HEK293 (cell line): Measurements from ENCODE around the gene CATSPER3.

Source experiments
- CTCF ChIA-PET: fragments of 350-600 bp; formaldehyde crosslinking; extraction: SDS; loops from one replicate; lab custom pipeline; 2021; ENCODE audit warnings: antibody characterized with exemption; lab: Yijun Ruan, JAX
- POLR2A ChIA-PET: fragments of 300-600 bp; formaldehyde crosslinking; extraction: SDS; loops from one replicate; lab custom pipeline; 2020; ENCODE audit warnings: antibody characterized with exemption, inconsistent platforms; lab: Yijun Ruan, JAX
- H3K27ac ChIP-seq: fragments of 200-500 bp; sonication (Bioruptor generic); 2 replicates; pipeline ENCODE4 v1.5.1; 2014; ENCODE audit warnings: low read depth, low read length, control low read depth, inconsistent platforms; ENCODE audit errors: extremely low read depth
- H3K36me3 ChIP-seq, 2 experiments: fragments of 200-500 bp in 1 of 2; sonication (Bioruptor generic) in 1 of 2; 1 replicate in 1 of 2; 2 replicates in 1 of 2; pipeline ENCODE4 v1.5.1; 2014 to 2017; ENCODE audit warnings: inconsistent platforms in 2 of 2, low read length in 2 of 2; ENCODE audit not compliant: control insufficient read depth in 2 of 2, insufficient read depth in 1 of 2
- H3K4me1 ChIP-seq: fragments of 200-500 bp; sonication (Bioruptor generic); 2 replicates; pipeline ENCODE4 v1.5.1; 2014; ENCODE audit warnings: mild to moderate bottlenecking, low read length, inconsistent platforms; ENCODE audit not compliant: control insufficient read depth, insufficient read depth
- H3K4me3 ChIP-seq: 2 replicates; pipeline ENCODE4 v1.5.1; 2011; ENCODE audit warnings: low read depth, mild to moderate bottlenecking, control low read depth, low read length, moderate library complexity
- H3K9me3 ChIP-seq: fragments of 200-500 bp; sonication (Bioruptor generic); 2 replicates; pipeline ENCODE4 v1.5.1; 2014; ENCODE audit warnings: low read depth, low read length, inconsistent platforms; ENCODE audit not compliant: control insufficient read depth, insufficient read depth
- GLIS1 ChIP-seq: fragments of 450-650 bp; formaldehyde crosslinking; IDR thresholded peaks from 2 replicates; pipeline ENCODE4 v1.5.1; 2016; ENCODE audit warnings: missing biosample characterization, missing genetic modification characterization
- GLIS2 ChIP-seq: fragments of 450-650 bp; formaldehyde crosslinking; IDR thresholded peaks from 2 replicates; pipeline ENCODE4 v1.5.1; 2016; ENCODE audit warnings: missing biosample characterization, missing genetic modification characterization
- HIC1 ChIP-seq: fragments of 450-650 bp; formaldehyde crosslinking; IDR thresholded peaks from 2 replicates; pipeline ENCODE4 v1.5.1; 2016; ENCODE audit warnings: missing biosample characterization, missing genetic modification characterization
- HOXD13 ChIP-seq: sonication (generic); formaldehyde crosslinking; IDR thresholded peaks from 2 replicates; pipeline ENCODE4 v1.8.0; 2022; ENCODE audit warnings: missing genetic modification reagents, borderline replicate concordance
- MEIS1 ChIP-seq: sonication (generic); formaldehyde crosslinking; IDR thresholded peaks from 2 replicates; pipeline ENCODE4 v1.8.1; 2022; ENCODE audit warnings: missing genetic modification reagents, mild to moderate bottlenecking, borderline replicate concordance
- ZBTB48 ChIP-seq: fragments of 450-650 bp; formaldehyde crosslinking; IDR thresholded peaks from 2 replicates; pipeline ENCODE4 v1.5.1; 2016; ENCODE audit warnings: missing biosample characterization, missing genetic modification characterization
- ZNF132 ChIP-seq: fragments of 450-650 bp; formaldehyde crosslinking; IDR thresholded peaks from 2 replicates; pipeline ENCODE4 v1.5.1; 2017; ENCODE audit warnings: missing biosample characterization, missing genetic modification characterization, borderline replicate concordance
- ZNF133 ChIP-seq: fragments of 450-650 bp; formaldehyde crosslinking; IDR thresholded peaks from 2 replicates; pipeline ENCODE4 v1.5.1; 2016; ENCODE audit warnings: missing biosample characterization, missing genetic modification characterization
- ZNF211 ChIP-seq: fragments of 450-650 bp; formaldehyde crosslinking; IDR thresholded peaks from 2 replicates; pipeline ENCODE4 v1.5.1; 2016; ENCODE audit warnings: low read depth, missing biosample characterization, missing genetic modification characterization
- ZNF239 ChIP-seq: fragments of 450-650 bp; formaldehyde crosslinking; IDR thresholded peaks from 2 replicates; pipeline ENCODE4 v1.5.1; 2016; ENCODE audit warnings: missing biosample characterization, missing genetic modification characterization
- ZNF324 ChIP-seq: fragments of 450-650 bp; formaldehyde crosslinking; IDR thresholded peaks from 2 replicates; pipeline ENCODE4 v1.5.1; 2016; ENCODE audit warnings: missing biosample characterization, missing genetic modification characterization
- ZNF335 ChIP-seq: fragments of 450-650 bp; formaldehyde crosslinking; conservative IDR thresholded peaks from 2 replicates; pipeline ENCODE4 v1.5.1; 2016; ENCODE audit warnings: missing biosample characterization, missing genetic modification characterization
- ZNF341 ChIP-seq: fragments of 450-650 bp; formaldehyde crosslinking; IDR thresholded peaks from 2 replicates; pipeline ENCODE4; 2016; ENCODE audit warnings: low read depth, missing biosample characterization, missing genetic modification characterization
- ZNF544 ChIP-seq: fragments of 450-650 bp; formaldehyde crosslinking; IDR thresholded peaks from 2 replicates; pipeline ENCODE4 v1.5.0; 2017; ENCODE audit warnings: missing biosample characterization, missing genetic modification characterization
- ZNF626 ChIP-seq: fragments of 450-650 bp; sonication (Bioruptor Pico); formaldehyde crosslinking; IDR thresholded peaks from 2 replicates; pipeline ENCODE4 v1.5.1; 2018; ENCODE audit warnings: missing biosample characterization, missing genetic modification characterization, inconsistent platforms
- ZNF677 ChIP-seq: fragments of 450-650 bp; IDR thresholded peaks from 2 replicates; pipeline ENCODE4 v1.5.0; 2018; ENCODE audit warnings: missing biosample characterization, mild to moderate bottlenecking, missing genetic modification characterization, moderate library complexity
- ZNF701 ChIP-seq: fragments of 450-650 bp; formaldehyde crosslinking; IDR thresholded peaks from 2 replicates; pipeline ENCODE4 v1.5.1; 2016; ENCODE audit warnings: missing biosample characterization, missing genetic modification characterization
- ZNF747 ChIP-seq: fragments of 450-650 bp; formaldehyde crosslinking; IDR thresholded peaks from 2 replicates; pipeline ENCODE4 v1.5.1; 2016; ENCODE audit warnings: missing biosample characterization, missing genetic modification characterization
- ZNF791 ChIP-seq: fragments of 450-650 bp; formaldehyde crosslinking; IDR thresholded peaks from 2 replicates; pipeline ENCODE4 v1.5.1; 2016; ENCODE audit warnings: missing biosample characterization, missing genetic modification characterization
- ZNF792 ChIP-seq: fragments of 450-650 bp; formaldehyde crosslinking; IDR thresholded peaks from 2 replicates; pipeline ENCODE4 v1.5.1; 2016; ENCODE audit warnings: missing biosample characterization, missing genetic modification characterization
- ZNF830 ChIP-seq: fragments of 450-650 bp; IDR thresholded peaks from 2 replicates; pipeline ENCODE4 v1.5.0; 2018; ENCODE audit warnings: missing biosample characterization, missing genetic modification characterization, low read depth, mild to moderate bottlenecking, moderate library complexity
- ZSCAN30 ChIP-seq: fragments of 450-650 bp; IDR thresholded peaks from 2 replicates; pipeline ENCODE4 v1.5.1; 2018; ENCODE audit warnings: missing biosample characterization, mild to moderate bottlenecking, missing genetic modification characterization, moderate library complexity
- TF ChIP-seq, protein P1 (sequence below): fragments of 450-650 bp; formaldehyde crosslinking; IDR thresholded peaks from 2 replicates; pipeline ENCODE4 v1.5.1; 2016; ENCODE audit warnings: missing biosample characterization, missing genetic modification characterization
- TF ChIP-seq, protein P2 (sequence below): fragments of 450-650 bp; formaldehyde crosslinking; IDR thresholded peaks from 2 replicates; pipeline ENCODE4 v1.5.1; 2017; ENCODE audit warnings: missing biosample characterization, missing genetic modification characterization
- TF ChIP-seq, protein P3 (sequence below): fragments of 450-650 bp; formaldehyde crosslinking; IDR thresholded peaks from 2 replicates; pipeline ENCODE4 v1.5.1; 2016; ENCODE audit warnings: missing biosample characterization, missing genetic modification characterization
- TF ChIP-seq, protein P4 (sequence below): fragments of 450-650 bp; formaldehyde crosslinking; IDR thresholded peaks from 2 replicates; pipeline ENCODE4 v1.5.1; 2016; ENCODE audit warnings: missing biosample characterization, missing genetic modification characterization

The CATSPER3 gene

GRCh38 chr5:134938030-134938429 lies 29.7 kb upstream of the CATSPER3 start:
- Histone ChIP-seq H3K27ac (no peak overlapping the region), H3K36me3 (peaks cover 3 to 9% of the 10 kb centered on the region in 2 experiments; a peak in 2 of 3 replicates), H3K9me3 (no peaks in the 10 kb centered on the region), H3K4me1 (no peaks in the 10 kb centered on the region)
- POLR2A ChIA-PET: no interaction called here
- TF ChIP-seq GLIS1 (tag by site-specific recombination): no peak
- no peak for TF ChIP-seq ZSCAN30 (tag by site-specific recombination)
- TF ChIP-seq ZNF211 (tag by site-specific recombination): no peak
- TF ChIP-seq MEIS1 (CRISPR knock-in tag): no peak
- no peak for TF ChIP-seq HOXD13 (CRISPR knock-in tag)
- TF ChIP-seq ZNF341 (tag by site-specific recombination): no peak
- TF ChIP-seq, all 188 proteins: peak for 0
- H3K4me3 ChIP-seq: no peak overlapping the region
- CTCF ChIA-PET: interaction anchor here (0.6 to 1.1 kb wide), 2 partner anchors 18 to 33 kb away, joined by 3 read pairs; partner anchors contain the start of gene PCBD2

GRCh38 chr5:134939500-134939899 lies 28.2 kb upstream of the CATSPER3 start:
- Histone ChIP-seq H3K27ac (no peak overlapping the region), H3K36me3 (peaks cover 0 to 9% of the 10 kb centered on the region in 2 experiments; a peak in 1 of 3 replicates), H3K4me1 (peaks cover under 1% of the 10 kb centered on the region; the same call in 1 of the 2 replicates), H3K9me3 (no peaks in the 10 kb centered on the region), H3K4me3 (no peak overlapping the region)
- CTCF ChIA-PET: interaction anchor here (0.7 kb wide), 1 partner anchor 180 kb away, joined by 4 read pairs; no protein-coding TSS in a partner anchor
- POLR2A ChIA-PET: interaction anchor here (0.7 kb wide), 1 partner anchor 324 kb away, joined by 3 read pairs; no protein-coding TSS in a partner anchor
- TF ChIP-seq, protein P1, sequence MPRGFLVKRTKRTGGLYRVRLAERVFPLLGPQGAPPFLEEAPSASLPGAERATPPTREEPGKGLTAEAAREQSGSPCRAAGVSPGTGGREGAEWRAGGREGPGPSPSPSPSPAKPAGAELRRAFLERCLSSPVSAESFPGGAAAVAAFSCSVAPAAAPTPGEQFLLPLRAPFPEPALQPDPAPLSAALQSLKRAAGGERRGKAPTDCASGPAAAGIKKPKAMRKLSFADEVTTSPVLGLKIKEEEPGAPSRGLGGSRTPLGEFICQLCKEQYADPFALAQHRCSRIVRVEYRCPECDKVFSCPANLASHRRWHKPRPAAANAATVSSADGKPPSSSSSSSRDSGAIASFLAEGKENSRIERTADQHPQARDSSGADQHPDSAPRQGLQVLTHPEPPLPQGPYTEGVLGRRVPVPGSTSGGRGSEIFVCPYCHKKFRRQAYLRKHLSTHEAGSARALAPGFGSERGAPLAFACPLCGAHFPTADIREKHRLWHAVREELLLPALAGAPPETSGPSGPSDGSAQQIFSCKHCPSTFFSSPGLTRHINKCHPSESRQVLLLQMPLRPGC (tag by site-specific recombination): no peak
- TF ChIP-seq ZNF626 (tag by site-specific recombination): no peak
- TF ChIP-seq, protein P2, sequence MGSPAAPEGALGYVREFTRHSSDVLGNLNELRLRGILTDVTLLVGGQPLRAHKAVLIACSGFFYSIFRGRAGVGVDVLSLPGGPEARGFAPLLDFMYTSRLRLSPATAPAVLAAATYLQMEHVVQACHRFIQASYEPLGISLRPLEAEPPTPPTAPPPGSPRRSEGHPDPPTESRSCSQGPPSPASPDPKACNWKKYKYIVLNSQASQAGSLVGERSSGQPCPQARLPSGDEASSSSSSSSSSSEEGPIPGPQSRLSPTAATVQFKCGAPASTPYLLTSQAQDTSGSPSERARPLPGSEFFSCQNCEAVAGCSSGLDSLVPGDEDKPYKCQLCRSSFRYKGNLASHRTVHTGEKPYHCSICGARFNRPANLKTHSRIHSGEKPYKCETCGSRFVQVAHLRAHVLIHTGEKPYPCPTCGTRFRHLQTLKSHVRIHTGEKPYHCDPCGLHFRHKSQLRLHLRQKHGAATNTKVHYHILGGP (tag by site-specific recombination): no peak
- TF ChIP-seq ZNF747 (tag by site-specific recombination): no peak
- TF ChIP-seq ZNF544 (tag by site-specific recombination): no peak
- TF ChIP-seq GLIS2 (tag by site-specific recombination): no peak
- TF ChIP-seq, protein P3, sequence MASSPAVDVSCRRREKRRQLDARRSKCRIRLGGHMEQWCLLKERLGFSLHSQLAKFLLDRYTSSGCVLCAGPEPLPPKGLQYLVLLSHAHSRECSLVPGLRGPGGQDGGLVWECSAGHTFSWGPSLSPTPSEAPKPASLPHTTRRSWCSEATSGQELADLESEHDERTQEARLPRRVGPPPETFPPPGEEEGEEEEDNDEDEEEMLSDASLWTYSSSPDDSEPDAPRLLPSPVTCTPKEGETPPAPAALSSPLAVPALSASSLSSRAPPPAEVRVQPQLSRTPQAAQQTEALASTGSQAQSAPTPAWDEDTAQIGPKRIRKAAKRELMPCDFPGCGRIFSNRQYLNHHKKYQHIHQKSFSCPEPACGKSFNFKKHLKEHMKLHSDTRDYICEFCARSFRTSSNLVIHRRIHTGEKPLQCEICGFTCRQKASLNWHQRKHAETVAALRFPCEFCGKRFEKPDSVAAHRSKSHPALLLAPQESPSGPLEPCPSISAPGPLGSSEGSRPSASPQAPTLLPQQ (tag by site-specific recombination): no peak
- TF ChIP-seq, protein P4, sequence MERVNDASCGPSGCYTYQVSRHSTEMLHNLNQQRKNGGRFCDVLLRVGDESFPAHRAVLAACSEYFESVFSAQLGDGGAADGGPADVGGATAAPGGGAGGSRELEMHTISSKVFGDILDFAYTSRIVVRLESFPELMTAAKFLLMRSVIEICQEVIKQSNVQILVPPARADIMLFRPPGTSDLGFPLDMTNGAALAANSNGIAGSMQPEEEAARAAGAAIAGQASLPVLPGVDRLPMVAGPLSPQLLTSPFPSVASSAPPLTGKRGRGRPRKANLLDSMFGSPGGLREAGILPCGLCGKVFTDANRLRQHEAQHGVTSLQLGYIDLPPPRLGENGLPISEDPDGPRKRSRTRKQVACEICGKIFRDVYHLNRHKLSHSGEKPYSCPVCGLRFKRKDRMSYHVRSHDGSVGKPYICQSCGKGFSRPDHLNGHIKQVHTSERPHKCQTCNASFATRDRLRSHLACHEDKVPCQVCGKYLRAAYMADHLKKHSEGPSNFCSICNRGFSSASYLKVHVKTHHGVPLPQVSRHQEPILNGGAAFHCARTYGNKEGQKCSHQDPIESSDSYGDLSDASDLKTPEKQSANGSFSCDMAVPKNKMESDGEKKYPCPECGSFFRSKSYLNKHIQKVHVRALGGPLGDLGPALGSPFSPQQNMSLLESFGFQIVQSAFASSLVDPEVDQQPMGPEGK: no peak
- TF ChIP-seq ZNF133 (tag by site-specific recombination): no peak
- no peak for TF ChIP-seq ZBTB48 (tag by site-specific recombination)
- TF ChIP-seq HIC1: no peak
- no peak for TF ChIP-seq ZNF792 (tag by site-specific recombination)
- no peak for TF ChIP-seq ZNF239
- no peak for TF ChIP-seq ZNF324 (tag by site-specific recombination)
- no peak for TF ChIP-seq ZNF677 (tag by site-specific recombination)
- TF ChIP-seq ZNF830 (tag by site-specific recombination): no peak
- no peak for TF ChIP-seq ZNF791 (tag by site-specific recombination)
- no peak for TF ChIP-seq ZNF701 (tag by site-specific recombination)
- no peak for TF ChIP-seq ZNF132 (tag by site-specific recombination)
- no peak for TF ChIP-seq ZNF335
